SK-N-SH (cell line): ENCODE results near the gene ITGBL1. TPM values are rescaled to one million over a fixed set of nuclear protein-coding genes. Genes with fewer than 3 reads are reported as not detected.

Experiments used
- CTCF ChIA-PET: fragments of 300-600, 350-600 bp; formaldehyde crosslinking; extraction: SDS; loops from one replicate; lab custom pipeline; 2021; lab: Yijun Ruan, JAX
- POLR2A ChIA-PET: fragments of 350-600 bp; sonication (Branson Sonifier 250); formaldehyde crosslinking; extraction: SDS; loops from one replicate; lab custom pipeline; 2020; ENCODE audit warnings: antibody characterized with exemption, inconsistent platforms; lab: Yijun Ruan, JAX
- DNase-seq: peaks from one replicate; pipeline ENCODE4 v3.0.0; 2012
- H2AFZ ChIP-seq: fragments of 200-600 bp; sonication (generic); 2 replicates; pipeline ENCODE4 v1.8.1; 2016; ENCODE audit warnings: antibody characterized with exemption, mild to moderate bottlenecking, low read depth
- H3F3A ChIP-seq: fragments of 200-600 bp; sonication (generic); replicated peaks from 2 replicates; pipeline ENCODE3; 2016; ENCODE audit warnings: antibody characterized with exemption, mild to moderate bottlenecking; ENCODE audit not compliant: insufficient read depth
- H3K27ac ChIP-seq, 2 experiments: fragments of 200-500 bp in 1 of 2; fragments of 200-600 bp in 1 of 2; sonication (Bioruptor generic) in 1 of 2; sonication (generic), shearing (Covaris generic) in 1 of 2; 2 replicates each; pipeline versions ENCODE4 v1.5.1 to v1.6.1; 2014 to 2016; ENCODE audit warnings: low read depth in 2 of 2, inconsistent platforms in 1 of 2, low read length in 1 of 2, mild to moderate bottlenecking in 1 of 2, mixed read lengths in 1 of 2
- H3K27me3 ChIP-seq: fragments of 200-600 bp; sonication (generic), shearing (Covaris generic); 2 replicates; pipeline ENCODE4 v1.6.1; 2016; ENCODE audit warnings: mixed run types; ENCODE audit not compliant: insufficient read depth
- H3K36me3 ChIP-seq, 2 experiments: fragments of 200-500 bp in 1 of 2; fragments of 200-600 bp in 1 of 2; sonication (Bioruptor generic) in 1 of 2; sonication (generic) in 1 of 2; replicated peaks in 1 of 2; 2 replicates each; pipeline versions ENCODE3 to v1.5.1; 2014 to 2016; ENCODE audit warnings: low read length in 1 of 2, mild to moderate bottlenecking in 1 of 2; ENCODE audit not compliant: insufficient read depth in 2 of 2, control insufficient read depth in 1 of 2
- H3K4me1 ChIP-seq, 2 experiments: fragments of 200-500 bp in 1 of 2; fragments of 200-600 bp in 1 of 2; sonication (Bioruptor generic) in 1 of 2; sonication (generic), shearing (Covaris generic) in 1 of 2; 2 replicates each; pipeline versions ENCODE4 v1.5.1 to v1.6.1; 2014 to 2016; ENCODE audit warnings: low read depth in 1 of 2, low read length in 1 of 2, mixed run types in 1 of 2; ENCODE audit not compliant: insufficient read depth in 2 of 2, control insufficient read depth in 1 of 2
- H3K4me2 ChIP-seq: fragments of 200-600 bp; sonication (generic), shearing (Covaris generic); 2 replicates; pipeline ENCODE4 v1.6.1; 2017; ENCODE audit warnings: mixed run types
- H3K4me3 ChIP-seq, 2 experiments: fragments of 200-500 bp in 1 of 2; fragments of 200-600 bp in 1 of 2; sonication (Bioruptor generic) in 1 of 2; sonication (generic), shearing (Covaris generic) in 1 of 2; 2 replicates each; pipeline versions ENCODE4 v1.5.1 to v1.8.1; 2014 to 2016; ENCODE audit warnings: low read depth in 2 of 2, inconsistent platforms in 1 of 2, low read length in 1 of 2, mild to moderate bottlenecking in 1 of 2, mixed read lengths in 1 of 2, moderate library complexity in 1 of 2
- H3K79me2 ChIP-seq: fragments of 200-600 bp; sonication (generic); 2 replicates; pipeline ENCODE4 v1.8.1; 2017; ENCODE audit warnings: mild to moderate bottlenecking; ENCODE audit not compliant: insufficient read depth
- H3K9ac ChIP-seq: fragments of 200-600 bp; sonication (generic); 2 replicates; pipeline ENCODE4 v1.6.1; 2017; ENCODE audit warnings: mixed run types
- H3K9me2 ChIP-seq: fragments of 200-600 bp; sonication (generic); 2 replicates; pipeline ENCODE4 v1.6.1; 2017; ENCODE audit warnings: mixed run types
- H3K9me3 ChIP-seq: fragments of 200-600 bp; sonication (generic); 2 replicates; pipeline ENCODE4 v1.6.1; 2017; ENCODE audit warnings: mixed run types, mild to moderate bottlenecking, moderate library complexity
- H4K20me1 ChIP-seq: fragments of 200-600 bp; sonication (generic); 2 replicates; pipeline ENCODE4 v1.6.1; 2017; ENCODE audit warnings: mild to moderate bottlenecking, mixed run types; ENCODE audit not compliant: insufficient read depth
- EP300 ChIP-seq, 2 experiments: IDR thresholded peaks; 2 replicates each; pipeline versions ENCODE4 v1.4.0 to v1.6.1; 2012; ENCODE audit warnings: borderline replicate concordance in 1 of 2, low read depth in 1 of 2, low read length in 1 of 2
- FOSL2 ChIP-seq: IDR thresholded peaks from 2 replicates; pipeline ENCODE4 v1.4.0; 2012; ENCODE audit warnings: low read depth, mild to moderate bottlenecking, moderate library complexity, borderline replicate concordance
- GATA2 ChIP-seq: sonication (generic); formaldehyde crosslinking; IDR thresholded peaks from 2 replicates; pipeline ENCODE4 v1.5.0; 2020; ENCODE audit warnings: mild to moderate bottlenecking, missing genetic modification reagents
- MEF2A ChIP-seq: IDR thresholded peaks from 2 replicates; pipeline ENCODE4 v1.4.0; 2012; ENCODE audit warnings: low read depth, borderline replicate concordance
- NFIC ChIP-seq: IDR thresholded peaks from 2 replicates; pipeline ENCODE4 v1.4.0; 2012; ENCODE audit warnings: borderline replicate concordance
- RAD21 ChIP-seq: IDR thresholded peaks from 2 replicates; pipeline ENCODE4 v1.6.1; 2012; ENCODE audit warnings: mild to moderate bottlenecking, low read length
- RFX5 ChIP-seq: IDR thresholded peaks from 2 replicates; pipeline ENCODE4 v1.6.1; 2012; ENCODE audit warnings: mild to moderate bottlenecking, improper control_type of control experiment, low read length
- RXRA ChIP-seq: IDR thresholded peaks from 2 replicates; pipeline ENCODE4 v1.4.0; 2012; ENCODE audit warnings: low read depth, mild to moderate bottlenecking, borderline replicate concordance
- SMC3 ChIP-seq: IDR thresholded peaks from 2 replicates; pipeline ENCODE4 v1.6.1; 2012; ENCODE audit warnings: low read depth, low read length, improper control_type of control experiment
- TAF1 ChIP-seq: IDR thresholded peaks from 2 replicates; pipeline ENCODE4 v1.6.1; 2012; ENCODE audit warnings: low read depth, mild to moderate bottlenecking, low read length, moderate library complexity, borderline replicate concordance
- WGBS: methylation state at CpG from one replicate; pipeline ENCODE4 v1.1.6; 2017; ENCODE audit warnings: low lambda C conversion rate; 5-methylcytosine and 5-hydroxymethylcytosine counted together
- polyA plus RNA-seq, 3 experiments: library from polyadenylated mRNA; depleted of rRNA; stranded (reverse); fragments of >200 nt; gene quantifications; 2 replicates each; pipeline ENCODE4 v1.2.3, GENCODE V29; 2012
- TF ChIP-seq, protein P1 (sequence below): IDR thresholded peaks from 2 replicates; pipeline ENCODE4; 2012
- TF ChIP-seq, protein P2 (sequence below): fragments of 150-350 bp; IDR thresholded peaks from 2 replicates; pipeline ENCODE4 v1.6.1; 2017; ENCODE audit warnings: antibody characterized with exemption, low read length, low read depth, borderline replicate concordance
- TF ChIP-seq, protein P3 (sequence below): IDR thresholded peaks from 2 replicates; pipeline ENCODE4 v1.6.1; 2012; ENCODE audit warnings: mild to moderate bottlenecking, low read depth, low read length, moderate library complexity
- TF ChIP-seq, protein P4 (sequence below): IDR thresholded peaks from 2 replicates; pipeline ENCODE4 v1.4.0; 2012; ENCODE audit warnings: low read depth, borderline replicate concordance
- TF ChIP-seq, protein P5 (sequence below): fragments of 150-350 bp; IDR thresholded peaks from 2 replicates; pipeline ENCODE4 v1.6.1; 2016; ENCODE audit warnings: mild to moderate bottlenecking, low read depth, low read length

Gene ITGBL1
- polyA plus RNA-seq, 1 of the 3 experiments (the other 2 are of a cell fraction), result 78.7 TPM

DNA sequence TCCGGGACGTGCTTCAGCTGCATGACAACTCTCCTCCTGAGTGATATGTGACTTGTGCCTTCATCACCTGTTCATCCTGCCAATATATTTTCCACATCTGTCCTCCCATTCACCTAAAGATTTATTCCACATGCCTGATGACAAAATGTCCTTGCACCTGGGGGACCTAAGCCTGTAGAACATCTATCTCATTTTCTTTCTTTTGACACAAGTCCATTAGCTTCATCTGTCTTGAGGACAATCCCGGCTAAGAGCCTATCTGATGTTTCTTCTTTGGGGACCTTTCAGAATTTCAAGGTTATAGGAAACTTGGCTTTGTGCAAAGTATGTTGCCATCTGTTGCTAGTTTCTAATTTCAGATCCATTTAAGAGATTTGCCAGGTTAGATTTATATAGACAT is 41.1 kb downstream of the ITGBL1 start (continued):
- no peak for TF ChIP-seq TAF1

DNA sequence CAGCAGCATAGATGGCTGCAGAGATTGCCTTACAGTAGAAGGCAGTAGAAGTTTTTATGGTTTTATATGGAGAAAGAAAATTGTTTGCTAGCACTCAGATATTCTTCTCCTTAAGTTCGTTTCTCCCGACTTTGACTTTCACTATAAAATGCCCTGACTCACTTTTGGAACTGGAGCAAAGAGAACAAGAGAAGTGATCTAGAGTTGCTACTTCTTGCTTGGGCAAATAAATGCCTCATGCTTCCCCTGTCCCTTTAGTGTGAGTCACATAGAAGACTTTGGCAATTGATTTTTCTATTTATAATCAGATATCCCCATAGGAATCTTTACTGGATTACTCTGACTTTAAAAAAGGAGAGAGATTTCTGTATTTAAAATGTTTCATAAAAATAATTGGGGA is 46.9 kb downstream of the ITGBL1 start:
- H3K4me2 ChIP-seq, result 0 out of 2 replicates have a peak overlapping the region, but pooled peaks have one; percentile 19

DNA sequence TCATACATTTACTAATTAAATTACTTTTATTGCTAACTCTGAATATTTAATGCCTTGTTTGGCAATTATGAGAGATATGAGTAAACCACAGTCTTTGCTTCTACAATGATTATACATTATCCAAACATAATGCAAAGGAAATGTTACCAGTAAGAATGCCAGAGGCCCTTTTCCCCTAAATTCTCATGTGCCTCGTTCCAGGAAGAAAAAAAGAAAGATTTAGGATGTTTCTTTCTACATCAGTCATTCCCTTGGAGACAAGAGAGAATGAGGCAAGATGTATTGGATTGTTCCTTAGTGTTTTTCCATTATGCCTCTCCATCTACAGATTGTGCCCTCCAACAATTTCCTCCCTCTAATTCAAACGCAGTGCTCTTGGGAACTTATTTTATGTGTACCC is 50.1 kb downstream of the ITGBL1 start:
- H2AFZ ChIP-seq, result no peak overlapping the region
- TF ChIP-seq TAF1 (no peak), EP300 (IDR thresholded peaks at IDR 0.05; ENCODE audit: borderline replicate concordance in 1 of 2, low read depth in 1 of 2, low read length in 1 of 2) (no peak), RFX5 (no peak), RXRA (no peak), FOSL2 (no peak), NFIC (no peak)
- TF ChIP-seq, protein P1, sequence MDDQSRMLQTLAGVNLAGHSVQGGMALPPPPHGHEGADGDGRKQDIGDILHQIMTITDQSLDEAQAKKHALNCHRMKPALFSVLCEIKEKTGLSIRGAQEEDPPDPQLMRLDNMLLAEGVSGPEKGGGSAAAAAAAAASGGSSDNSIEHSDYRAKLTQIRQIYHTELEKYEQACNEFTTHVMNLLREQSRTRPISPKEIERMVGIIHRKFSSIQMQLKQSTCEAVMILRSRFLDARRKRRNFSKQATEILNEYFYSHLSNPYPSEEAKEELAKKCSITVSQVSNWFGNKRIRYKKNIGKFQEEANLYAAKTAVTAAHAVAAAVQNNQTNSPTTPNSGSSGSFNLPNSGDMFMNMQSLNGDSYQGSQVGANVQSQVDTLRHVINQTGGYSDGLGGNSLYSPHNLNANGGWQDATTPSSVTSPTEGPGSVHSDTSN, result no peak
- TF ChIP-seq, protein P2, sequence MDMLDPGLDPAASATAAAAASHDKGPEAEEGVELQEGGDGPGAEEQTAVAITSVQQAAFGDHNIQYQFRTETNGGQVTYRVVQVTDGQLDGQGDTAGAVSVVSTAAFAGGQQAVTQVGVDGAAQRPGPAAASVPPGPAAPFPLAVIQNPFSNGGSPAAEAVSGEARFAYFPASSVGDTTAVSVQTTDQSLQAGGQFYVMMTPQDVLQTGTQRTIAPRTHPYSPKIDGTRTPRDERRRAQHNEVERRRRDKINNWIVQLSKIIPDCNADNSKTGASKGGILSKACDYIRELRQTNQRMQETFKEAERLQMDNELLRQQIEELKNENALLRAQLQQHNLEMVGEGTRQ, result no peak
- TF ChIP-seq, protein P3, sequence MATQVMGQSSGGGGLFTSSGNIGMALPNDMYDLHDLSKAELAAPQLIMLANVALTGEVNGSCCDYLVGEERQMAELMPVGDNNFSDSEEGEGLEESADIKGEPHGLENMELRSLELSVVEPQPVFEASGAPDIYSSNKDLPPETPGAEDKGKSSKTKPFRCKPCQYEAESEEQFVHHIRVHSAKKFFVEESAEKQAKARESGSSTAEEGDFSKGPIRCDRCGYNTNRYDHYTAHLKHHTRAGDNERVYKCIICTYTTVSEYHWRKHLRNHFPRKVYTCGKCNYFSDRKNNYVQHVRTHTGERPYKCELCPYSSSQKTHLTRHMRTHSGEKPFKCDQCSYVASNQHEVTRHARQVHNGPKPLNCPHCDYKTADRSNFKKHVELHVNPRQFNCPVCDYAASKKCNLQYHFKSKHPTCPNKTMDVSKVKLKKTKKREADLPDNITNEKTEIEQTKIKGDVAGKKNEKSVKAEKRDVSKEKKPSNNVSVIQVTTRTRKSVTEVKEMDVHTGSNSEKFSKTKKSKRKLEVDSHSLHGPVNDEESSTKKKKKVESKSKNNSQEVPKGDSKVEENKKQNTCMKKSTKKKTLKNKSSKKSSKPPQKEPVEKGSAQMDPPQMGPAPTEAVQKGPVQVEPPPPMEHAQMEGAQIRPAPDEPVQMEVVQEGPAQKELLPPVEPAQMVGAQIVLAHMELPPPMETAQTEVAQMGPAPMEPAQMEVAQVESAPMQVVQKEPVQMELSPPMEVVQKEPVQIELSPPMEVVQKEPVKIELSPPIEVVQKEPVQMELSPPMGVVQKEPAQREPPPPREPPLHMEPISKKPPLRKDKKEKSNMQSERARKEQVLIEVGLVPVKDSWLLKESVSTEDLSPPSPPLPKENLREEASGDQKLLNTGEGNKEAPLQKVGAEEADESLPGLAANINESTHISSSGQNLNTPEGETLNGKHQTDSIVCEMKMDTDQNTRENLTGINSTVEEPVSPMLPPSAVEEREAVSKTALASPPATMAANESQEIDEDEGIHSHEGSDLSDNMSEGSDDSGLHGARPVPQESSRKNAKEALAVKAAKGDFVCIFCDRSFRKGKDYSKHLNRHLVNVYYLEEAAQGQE, result no peak

More for the DNA sequence above, 46.9 kb downstream of the ITGBL1 start:
- Histone ChIP-seq H3F3A (no peaks in the 10 kb centered on the region), H3K9ac (no peak overlapping the region), H3K79me2 (peaks cover 96% of the 10 kb centered on the region), H3K36me3 (peaks cover 0 to 24% of the 10 kb centered on the region in 2 experiments), H2AFZ (no peak overlapping the region), H3K27me3 (no peaks in the 10 kb centered on the region), H3K4me3 (no peak overlapping the region), H3K9me3 (no peaks in the 10 kb centered on the region), H3K4me1 (peaks cover 0 to 4% of the 10 kb centered on the region in 2 experiments; a peak in 2 of 4 replicates), H3K9me2 (no peaks in the 10 kb centered on the region), H3K27ac (peak overlapping the region in 1 of 2 experiments; percentile 35; a peak in 2 of 4 replicates), H4K20me1 (peaks cover 11% of the 10 kb centered on the region)
- no peak for DNase-seq
- 86% methylated on average over 2 of the region's 2 CpGs for WGBS
- ChIA-PET CTCF (no interaction called here), POLR2A (no interaction called here)
- TF ChIP-seq EP300 (IDR thresholded peaks at IDR 0.05; ENCODE audit: borderline replicate concordance in 1 of 2, low read depth in 1 of 2, low read length in 1 of 2) (no peak), GATA2 (no peak), MEF2A (no peak), RAD21 (no peak), RFX5 (no peak), SMC3 (no peak)
- TF ChIP-seq, protein P4, sequence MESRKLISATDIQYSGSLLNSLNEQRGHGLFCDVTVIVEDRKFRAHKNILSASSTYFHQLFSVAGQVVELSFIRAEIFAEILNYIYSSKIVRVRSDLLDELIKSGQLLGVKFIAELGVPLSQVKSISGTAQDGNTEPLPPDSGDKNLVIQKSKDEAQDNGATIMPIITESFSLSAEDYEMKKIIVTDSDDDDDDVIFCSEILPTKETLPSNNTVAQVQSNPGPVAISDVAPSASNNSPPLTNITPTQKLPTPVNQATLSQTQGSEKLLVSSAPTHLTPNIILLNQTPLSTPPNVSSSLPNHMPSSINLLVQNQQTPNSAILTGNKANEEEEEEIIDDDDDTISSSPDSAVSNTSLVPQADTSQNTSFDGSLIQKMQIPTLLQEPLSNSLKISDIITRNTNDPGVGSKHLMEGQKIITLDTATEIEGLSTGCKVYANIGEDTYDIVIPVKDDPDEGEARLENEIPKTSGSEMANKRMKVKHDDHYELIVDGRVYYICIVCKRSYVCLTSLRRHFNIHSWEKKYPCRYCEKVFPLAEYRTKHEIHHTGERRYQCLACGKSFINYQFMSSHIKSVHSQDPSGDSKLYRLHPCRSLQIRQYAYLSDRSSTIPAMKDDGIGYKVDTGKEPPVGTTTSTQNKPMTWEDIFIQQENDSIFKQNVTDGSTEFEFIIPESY, result no peak
- TF ChIP-seq, protein P5, sequence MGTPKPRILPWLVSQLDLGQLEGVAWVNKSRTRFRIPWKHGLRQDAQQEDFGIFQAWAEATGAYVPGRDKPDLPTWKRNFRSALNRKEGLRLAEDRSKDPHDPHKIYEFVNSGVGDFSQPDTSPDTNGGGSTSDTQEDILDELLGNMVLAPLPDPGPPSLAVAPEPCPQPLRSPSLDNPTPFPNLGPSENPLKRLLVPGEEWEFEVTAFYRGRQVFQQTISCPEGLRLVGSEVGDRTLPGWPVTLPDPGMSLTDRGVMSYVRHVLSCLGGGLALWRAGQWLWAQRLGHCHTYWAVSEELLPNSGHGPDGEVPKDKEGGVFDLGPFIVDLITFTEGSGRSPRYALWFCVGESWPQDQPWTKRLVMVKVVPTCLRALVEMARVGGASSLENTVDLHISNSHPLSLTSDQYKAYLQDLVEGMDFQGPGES, result no peak

More for the DNA sequence above, 50.1 kb downstream of the ITGBL1 start:
- Histone ChIP-seq H3K4me2 (no peak overlapping the region), H3F3A (peaks cover 5% of the 10 kb centered on the region), H3K4me1 (peaks cover 0 to 4% of the 10 kb centered on the region in 2 experiments; a peak in 2 of 4 replicates), H3K4me3 (no peak overlapping the region), H3K9me2 (no peaks in the 10 kb centered on the region), H3K9me3 (no peaks in the 10 kb centered on the region), H3K27ac (no peak overlapping the region), H3K9ac (no peak overlapping the region), H3K27me3 (no peaks in the 10 kb centered on the region), H4K20me1 (peaks cover 7% of the 10 kb centered on the region), H3K36me3 (peaks cover 0 to 14% of the 10 kb centered on the region in 2 experiments), H3K79me2 (peaks cover 93% of the 10 kb centered on the region)
- ChIA-PET CTCF (interaction anchor here (1.3 kb wide), 1 partner anchor 35 kb away, joined by 3 read pairs; no protein-coding TSS in a partner anchor), POLR2A (no interaction called here)
- 62% methylated on average over 2 of the region's 2 CpGs for WGBS
- no peak for DNase-seq
